HEK293 (cell line): Measurements from ENCODE around the gene TBX10.

Experiments
- CTCF ChIA-PET: fragments of 350-600 bp; formaldehyde crosslinking; extraction: SDS; loops from one replicate; lab custom pipeline; 2021; ENCODE audit warnings: antibody characterized with exemption; lab: Yijun Ruan, JAX
- POLR2A ChIA-PET: fragments of 300-600 bp; formaldehyde crosslinking; extraction: SDS; loops from one replicate; lab custom pipeline; 2020; ENCODE audit warnings: antibody characterized with exemption, inconsistent platforms; lab: Yijun Ruan, JAX
- H3K27ac ChIP-seq: fragments of 200-500 bp; sonication (Bioruptor generic); 2 replicates; pipeline ENCODE4 v1.5.1; 2014; ENCODE audit warnings: low read depth, low read length, control low read depth, inconsistent platforms; ENCODE audit errors: extremely low read depth
- H3K36me3 ChIP-seq, 2 experiments: fragments of 200-500 bp in 1 of 2; sonication (Bioruptor generic) in 1 of 2; 1 replicate in 1 of 2; 2 replicates in 1 of 2; pipeline ENCODE4 v1.5.1; 2014 to 2017; ENCODE audit warnings: inconsistent platforms in 2 of 2, low read length in 2 of 2; ENCODE audit not compliant: control insufficient read depth in 2 of 2, insufficient read depth in 1 of 2
- H3K4me1 ChIP-seq: fragments of 200-500 bp; sonication (Bioruptor generic); 2 replicates; pipeline ENCODE4 v1.5.1; 2014; ENCODE audit warnings: mild to moderate bottlenecking, low read length, inconsistent platforms; ENCODE audit not compliant: control insufficient read depth, insufficient read depth
- H3K4me3 ChIP-seq: 2 replicates; pipeline ENCODE4 v1.5.1; 2011; ENCODE audit warnings: low read depth, mild to moderate bottlenecking, control low read depth, low read length, moderate library complexity
- H3K9me3 ChIP-seq: fragments of 200-500 bp; sonication (Bioruptor generic); 2 replicates; pipeline ENCODE4 v1.5.1; 2014; ENCODE audit warnings: low read depth, low read length, inconsistent platforms; ENCODE audit not compliant: control insufficient read depth, insufficient read depth
- BCL6B ChIP-seq: fragments of 450-650 bp; formaldehyde crosslinking; IDR thresholded peaks from 2 replicates; pipeline ENCODE4 v1.5.1; 2017; ENCODE audit warnings: missing biosample characterization, missing genetic modification characterization
- EGR2 ChIP-seq: fragments of 450-650 bp; formaldehyde crosslinking; IDR thresholded peaks from 2 replicates; pipeline ENCODE4 v1.5.1; 2016; ENCODE audit warnings: low read depth, missing biosample characterization, missing genetic modification characterization
- GLI4 ChIP-seq: fragments of 450-650 bp; formaldehyde crosslinking; IDR thresholded peaks from 2 replicates; pipeline ENCODE4 v1.5.1; 2016; ENCODE audit warnings: missing biosample characterization, missing genetic modification characterization
- MYNN ChIP-seq: fragments of 450-650 bp; formaldehyde crosslinking; IDR thresholded peaks from 2 replicates; pipeline ENCODE4 v1.5.1; 2016; ENCODE audit warnings: missing biosample characterization, missing genetic modification characterization, borderline replicate concordance
- SETDB1 ChIP-seq: IDR thresholded peaks from one replicate; pipeline ENCODE4 v1.6.1; 2017; ENCODE audit warnings: mild to moderate bottlenecking, low read length, moderate library complexity, mixed read lengths; ENCODE audit not compliant: insufficient read length
- ZBTB11 ChIP-seq: fragments of 450-650 bp; formaldehyde crosslinking; conservative IDR thresholded peaks from 2 replicates; pipeline ENCODE4 v1.5.1; 2016; ENCODE audit warnings: low read depth, missing biosample characterization, missing genetic modification characterization
- ZBTB17 ChIP-seq: fragments of 450-650 bp; formaldehyde crosslinking; IDR thresholded peaks from 2 replicates; pipeline ENCODE4 v1.5.1; 2016; ENCODE audit warnings: missing biosample characterization, missing genetic modification characterization
- ZBTB21 ChIP-seq: fragments of 450-650 bp; formaldehyde crosslinking; IDR thresholded peaks from 2 replicates; pipeline ENCODE4 v1.5.1; 2017; ENCODE audit warnings: missing biosample characterization, missing genetic modification characterization
- ZFHX2 ChIP-seq: fragments of 450-650 bp; formaldehyde crosslinking; conservative IDR thresholded peaks from 2 replicates; pipeline ENCODE4 v1.5.1; 2016; ENCODE audit warnings: missing biosample characterization, missing genetic modification characterization
- ZNF121 ChIP-seq: fragments of 450-650 bp; formaldehyde crosslinking; IDR thresholded peaks from 2 replicates; pipeline ENCODE4 v1.5.1; 2016; ENCODE audit warnings: missing biosample characterization, missing genetic modification characterization
- ZNF19 ChIP-seq: fragments of 450-650 bp; formaldehyde crosslinking; IDR thresholded peaks from 2 replicates; pipeline ENCODE4; 2016; ENCODE audit warnings: missing biosample characterization, missing genetic modification characterization, low read depth
- ZNF202 ChIP-seq: fragments of 450-650 bp; formaldehyde crosslinking; IDR thresholded peaks from 2 replicates; pipeline ENCODE4 v1.5.1; 2016; ENCODE audit warnings: missing biosample characterization, missing genetic modification characterization, borderline replicate concordance
- ZNF341 ChIP-seq: fragments of 450-650 bp; formaldehyde crosslinking; IDR thresholded peaks from 2 replicates; pipeline ENCODE4; 2016; ENCODE audit warnings: low read depth, missing biosample characterization, missing genetic modification characterization
- ZNF404 ChIP-seq: fragments of 450-650 bp; formaldehyde crosslinking; IDR thresholded peaks from 2 replicates; pipeline ENCODE4 v1.5.1; 2017; ENCODE audit warnings: missing biosample characterization, missing genetic modification characterization
- ZNF426 ChIP-seq: fragments of 450-650 bp; formaldehyde crosslinking; IDR thresholded peaks from 2 replicates; pipeline ENCODE4 v1.5.1; 2017; ENCODE audit warnings: missing biosample characterization, missing genetic modification characterization, mild to moderate bottlenecking, inconsistent platforms, moderate library complexity
- ZNF513 ChIP-seq: fragments of 450-650 bp; IDR thresholded peaks from 2 replicates; pipeline ENCODE4 v1.5.1; 2018; ENCODE audit warnings: missing biosample characterization, missing genetic modification characterization
- ZNF530 ChIP-seq: fragments of 450-650 bp; formaldehyde crosslinking; IDR thresholded peaks from 2 replicates; pipeline ENCODE4 v1.5.1; 2016; ENCODE audit warnings: low read depth, missing biosample characterization, missing genetic modification characterization
- ZNF596 ChIP-seq: fragments of 450-650 bp; IDR thresholded peaks from 2 replicates; pipeline ENCODE4 v1.5.0; 2018; ENCODE audit warnings: missing biosample characterization, mild to moderate bottlenecking, missing genetic modification characterization, moderate library complexity
- ZNF626 ChIP-seq: fragments of 450-650 bp; sonication (Bioruptor Pico); formaldehyde crosslinking; IDR thresholded peaks from 2 replicates; pipeline ENCODE4 v1.5.1; 2018; ENCODE audit warnings: missing biosample characterization, missing genetic modification characterization, inconsistent platforms
- ZNF677 ChIP-seq: fragments of 450-650 bp; IDR thresholded peaks from 2 replicates; pipeline ENCODE4 v1.5.0; 2018; ENCODE audit warnings: missing biosample characterization, mild to moderate bottlenecking, missing genetic modification characterization, moderate library complexity
- ZNF768 ChIP-seq: fragments of 450-650 bp; formaldehyde crosslinking; IDR thresholded peaks from 2 replicates; pipeline ENCODE4 v1.5.1; 2018; ENCODE audit warnings: missing biosample characterization, mild to moderate bottlenecking, missing genetic modification characterization
- ZNF776 ChIP-seq: fragments of 450-650 bp; formaldehyde crosslinking; IDR thresholded peaks from 2 replicates; pipeline ENCODE4 v1.5.0; 2017; ENCODE audit warnings: missing biosample characterization, missing genetic modification characterization, borderline replicate concordance
- TF ChIP-seq, protein P1 (sequence below): fragments of 450-650 bp; formaldehyde crosslinking; IDR thresholded peaks from 2 replicates; pipeline ENCODE4 v1.5.1; 2016; ENCODE audit warnings: missing biosample characterization, missing genetic modification characterization
- TF ChIP-seq, protein P2 (sequence below): fragments of 450-650 bp; formaldehyde crosslinking; IDR thresholded peaks from 2 replicates; pipeline ENCODE4 v1.5.1; 2016; ENCODE audit warnings: missing biosample characterization, missing genetic modification characterization
- TF ChIP-seq, protein P3 (sequence below): fragments of 450-650 bp; formaldehyde crosslinking; IDR thresholded peaks from 2 replicates; pipeline ENCODE4 v1.5.1; 2016; ENCODE audit warnings: missing biosample characterization, missing genetic modification characterization

The TBX10 gene

DNA sequence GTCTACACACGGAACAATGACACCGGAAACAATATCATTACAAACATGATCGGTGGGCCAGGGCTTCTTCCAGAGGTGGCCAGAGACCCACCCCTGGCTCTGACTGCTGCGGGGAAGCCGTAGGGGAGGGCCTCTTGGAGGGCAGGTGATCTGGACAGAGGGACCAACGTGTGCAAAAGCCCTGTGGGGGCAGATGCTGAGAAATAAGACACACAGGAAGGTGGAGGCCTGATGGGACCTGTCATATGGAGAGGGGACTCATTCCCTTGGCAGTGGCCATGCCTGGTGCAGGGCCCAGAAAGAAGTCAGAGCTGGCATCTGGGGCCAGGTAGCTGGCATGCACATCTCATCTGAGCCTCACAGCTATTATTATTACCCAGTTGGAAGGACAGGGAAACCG lies 33.8 kb upstream of the TBX10 start:
- H3K36me3 ChIP-seq = no peaks in the 10 kb centered on the region
- no peaks in the 10 kb centered on the region for H3K4me1 ChIP-seq
- TF ChIP-seq, protein P1, sequence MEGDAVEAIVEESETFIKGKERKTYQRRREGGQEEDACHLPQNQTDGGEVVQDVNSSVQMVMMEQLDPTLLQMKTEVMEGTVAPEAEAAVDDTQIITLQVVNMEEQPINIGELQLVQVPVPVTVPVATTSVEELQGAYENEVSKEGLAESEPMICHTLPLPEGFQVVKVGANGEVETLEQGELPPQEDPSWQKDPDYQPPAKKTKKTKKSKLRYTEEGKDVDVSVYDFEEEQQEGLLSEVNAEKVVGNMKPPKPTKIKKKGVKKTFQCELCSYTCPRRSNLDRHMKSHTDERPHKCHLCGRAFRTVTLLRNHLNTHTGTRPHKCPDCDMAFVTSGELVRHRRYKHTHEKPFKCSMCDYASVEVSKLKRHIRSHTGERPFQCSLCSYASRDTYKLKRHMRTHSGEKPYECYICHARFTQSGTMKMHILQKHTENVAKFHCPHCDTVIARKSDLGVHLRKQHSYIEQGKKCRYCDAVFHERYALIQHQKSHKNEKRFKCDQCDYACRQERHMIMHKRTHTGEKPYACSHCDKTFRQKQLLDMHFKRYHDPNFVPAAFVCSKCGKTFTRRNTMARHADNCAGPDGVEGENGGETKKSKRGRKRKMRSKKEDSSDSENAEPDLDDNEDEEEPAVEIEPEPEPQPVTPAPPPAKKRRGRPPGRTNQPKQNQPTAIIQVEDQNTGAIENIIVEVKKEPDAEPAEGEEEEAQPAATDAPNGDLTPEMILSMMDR (tag by site-specific recombination) = no peak
- TF ChIP-seq ZNF404 (no peak), ZNF426 (tag by site-specific recombination) (no peak), ZNF626 (no peak), ZBTB17 (tag by site-specific recombination) (no peak), BCL6B (tag by site-specific recombination) (no peak), EGR2 (tag by site-specific recombination) (no peak), ZBTB11 (no peak), ZNF768 (tag by site-specific recombination) (no peak), SETDB1 (no peak), ZFHX2 (no peak), ZNF121 (tag by site-specific recombination) (no peak), ZNF202 (tag by site-specific recombination) (no peak), ZNF776 (tag by site-specific recombination) (no peak), GLI4 (tag by site-specific recombination) (no peak), ZBTB21 (tag by site-specific recombination) (no peak), ZNF19 (no peak)
- TF ChIP-seq, protein P2, sequence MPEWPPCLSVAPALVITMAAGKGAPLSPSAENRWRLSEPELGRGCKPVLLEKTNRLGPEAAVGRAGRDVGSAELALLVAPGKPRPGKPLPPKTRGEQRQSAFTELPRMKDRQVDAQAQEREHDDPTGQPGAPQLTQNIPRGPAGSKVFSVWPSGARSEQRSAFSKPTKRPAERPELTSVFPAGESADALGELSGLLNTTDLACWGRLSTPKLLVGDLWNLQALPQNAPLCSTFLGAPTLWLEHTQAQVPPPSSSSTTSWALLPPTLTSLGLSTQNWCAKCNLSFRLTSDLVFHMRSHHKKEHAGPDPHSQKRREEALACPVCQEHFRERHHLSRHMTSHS (tag by site-specific recombination) = no peak
- H3K4me3 ChIP-seq = no peak overlapping the region
- ChIA-PET POLR2A (no interaction called here), CTCF (interaction anchor here (0.5 to 1.5 kb wide), 3 partner anchors 13 to 27 kb away, joined by 3 read pairs; no protein-coding TSS in a partner anchor)
- no peaks in the 10 kb centered on the region for H3K9me3 ChIP-seq
- H3K27ac ChIP-seq = no peak overlapping the region

DNA sequence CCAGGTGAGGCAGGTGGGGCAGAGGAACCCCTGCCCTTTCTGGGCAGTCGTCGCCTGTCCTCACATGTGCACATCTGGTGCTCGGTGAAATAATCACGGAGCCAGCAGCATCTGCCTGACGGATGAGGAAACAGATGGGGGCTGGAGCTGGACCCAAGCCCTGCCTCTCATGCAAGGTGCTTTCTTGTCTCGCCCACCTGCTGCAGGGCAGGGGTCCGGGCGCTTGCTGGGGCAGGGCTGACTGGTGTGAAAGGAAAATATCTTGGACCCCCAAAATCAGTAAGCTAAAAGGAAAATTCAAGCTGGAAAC lies 31.6 kb upstream of the TBX10 start:
- Histone ChIP-seq H3K9me3 (no peaks in the 10 kb centered on the region), H3K36me3 (no peaks in the 10 kb centered on the region), H3K4me3 (no peak overlapping the region), H3K27ac (no peak overlapping the region), H3K4me1 (no peaks in the 10 kb centered on the region)
- CTCF ChIA-PET = interaction anchor here (0.8 to 1.4 kb wide), 3 partner anchors 12 to 211 kb away, joined by 3 to 4 read pairs (median 3); no protein-coding TSS in a partner anchor
- POLR2A ChIA-PET = no interaction called here
- TF ChIP-seq ZNF596 (tag by site-specific recombination) (no peak), ZNF626 (no peak), BCL6B (tag by site-specific recombination) (no peak), ZNF341 (tag by site-specific recombination) (no peak), MYNN (no peak), ZFHX2 (no peak), ZNF530 (tag by site-specific recombination) (no peak), ZNF513 (no peak), ZNF677 (no peak)
- TF ChIP-seq, protein P3, sequence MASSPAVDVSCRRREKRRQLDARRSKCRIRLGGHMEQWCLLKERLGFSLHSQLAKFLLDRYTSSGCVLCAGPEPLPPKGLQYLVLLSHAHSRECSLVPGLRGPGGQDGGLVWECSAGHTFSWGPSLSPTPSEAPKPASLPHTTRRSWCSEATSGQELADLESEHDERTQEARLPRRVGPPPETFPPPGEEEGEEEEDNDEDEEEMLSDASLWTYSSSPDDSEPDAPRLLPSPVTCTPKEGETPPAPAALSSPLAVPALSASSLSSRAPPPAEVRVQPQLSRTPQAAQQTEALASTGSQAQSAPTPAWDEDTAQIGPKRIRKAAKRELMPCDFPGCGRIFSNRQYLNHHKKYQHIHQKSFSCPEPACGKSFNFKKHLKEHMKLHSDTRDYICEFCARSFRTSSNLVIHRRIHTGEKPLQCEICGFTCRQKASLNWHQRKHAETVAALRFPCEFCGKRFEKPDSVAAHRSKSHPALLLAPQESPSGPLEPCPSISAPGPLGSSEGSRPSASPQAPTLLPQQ (tag by site-specific recombination) = no peak
